HG03354 (cell line): ENCODE data around the gene SLC16A12.
"Not testable (repeated sequence)": the region's sequence is repeated elsewhere in the genome, so short reads cannot be mapped to it uniquely, and the experiment has no call there.

Source experiments
- ATAC-seq: cut with Tn5 transposase; IDR thresholded peaks from one replicate; pipeline ENCODE4 v1.9.1; 2021; ENCODE audit warnings: mild to moderate bottlenecking; ENCODE audit not compliant: unreplicated experiment, poor library complexity, severe bottlenecking

The SLC16A12 gene

GRCh38 chr10:89476150-89476549, 59.2 kb downstream of the SLC16A12 start:
- no peak for ATAC-seq

GRCh38 chr10:89475591-89475998, 59.8 kb downstream of the SLC16A12 start:
- ATAC-seq: no peak

DNA sequence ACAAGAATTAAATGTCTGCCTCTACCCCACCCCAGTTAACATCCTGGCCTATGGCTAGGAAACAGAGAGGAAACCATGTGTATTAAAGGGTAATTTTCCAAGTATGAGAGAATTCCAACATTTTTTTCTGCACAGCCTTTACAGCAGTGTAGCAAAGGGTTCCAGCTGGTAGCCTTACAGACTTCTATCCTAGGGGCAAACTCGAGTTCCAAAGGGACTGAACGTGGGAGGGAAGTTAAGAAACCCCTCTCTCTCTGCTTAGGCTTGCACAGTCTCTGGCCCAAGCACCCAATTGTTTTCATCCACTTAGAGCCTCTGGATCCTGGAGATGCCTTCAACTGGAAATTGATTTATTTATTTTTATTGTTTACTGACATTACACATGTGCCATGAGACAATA, 60.3 kb downstream of the SLC16A12 start:
- ATAC-seq: no peak

- ATAC-seq: no peak
Measured at GRCh38 chr10:89474452-89474851, 60.9 kb downstream of the SLC16A12 start.

DNA sequence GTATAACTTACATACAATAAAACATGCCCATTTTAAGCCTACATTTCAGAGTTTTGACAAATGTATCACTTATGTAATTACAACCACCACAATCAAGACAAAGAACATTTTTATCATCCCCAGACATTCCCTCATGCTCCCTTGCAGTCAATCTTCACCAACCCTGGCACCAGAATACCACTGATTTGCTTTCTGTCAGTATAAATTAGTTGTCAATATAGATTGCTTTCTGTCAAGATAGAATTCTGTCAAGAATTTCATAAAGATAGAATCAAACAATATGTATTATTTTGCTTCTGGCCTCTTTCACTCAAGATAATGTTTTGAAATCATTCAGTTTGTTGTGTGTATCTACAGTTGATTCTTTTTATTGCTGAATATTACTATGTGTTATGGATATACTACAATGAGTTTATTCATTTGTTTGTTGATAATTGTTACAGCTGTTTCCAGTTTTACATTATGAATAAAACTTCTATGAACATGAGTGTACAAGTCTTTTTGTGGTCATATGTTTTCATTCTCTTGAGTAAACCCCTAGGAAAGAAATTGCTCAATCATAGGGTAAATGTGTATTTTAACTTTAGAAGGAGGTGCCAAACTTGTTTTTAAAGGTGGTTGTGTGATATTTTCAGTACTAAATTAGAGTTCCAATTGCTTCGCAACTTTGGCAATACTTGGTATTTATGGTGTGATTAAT, 64.1 kb downstream of the SLC16A12 start:
- ATAC-seq: no peak

DNA sequence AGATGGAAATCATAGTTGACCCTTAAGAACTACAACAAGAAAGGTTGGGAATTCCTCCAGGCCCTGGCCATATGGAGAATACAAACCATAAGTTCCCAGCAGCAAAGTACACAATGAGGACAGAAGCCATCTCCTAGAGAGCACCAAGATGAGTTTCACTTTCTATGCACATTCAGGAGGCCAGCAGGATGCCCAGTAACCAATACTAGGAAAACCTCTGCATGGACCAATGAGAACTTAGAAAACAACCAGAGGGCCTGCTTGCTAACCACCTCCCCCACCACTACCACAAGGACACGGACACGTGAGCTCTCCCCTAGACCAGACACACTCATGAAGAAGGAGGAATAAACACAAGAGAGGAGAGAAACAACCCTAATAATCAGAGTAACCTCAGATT, 64.8 kb downstream of the SLC16A12 start:
- no peak for ATAC-seq

GRCh38 chr10:89469517-89469916, 65.9 kb downstream of the SLC16A12 start:
- ATAC-seq: no peak

- ATAC-seq: no peak
Measured at GRCh38 chr10:89468191-89468965, 67.0 kb downstream of the SLC16A12 start.

GRCh38 chr10:89466599-89467035, 68.8 kb downstream of the SLC16A12 start:
- no peak for ATAC-seq

DNA sequence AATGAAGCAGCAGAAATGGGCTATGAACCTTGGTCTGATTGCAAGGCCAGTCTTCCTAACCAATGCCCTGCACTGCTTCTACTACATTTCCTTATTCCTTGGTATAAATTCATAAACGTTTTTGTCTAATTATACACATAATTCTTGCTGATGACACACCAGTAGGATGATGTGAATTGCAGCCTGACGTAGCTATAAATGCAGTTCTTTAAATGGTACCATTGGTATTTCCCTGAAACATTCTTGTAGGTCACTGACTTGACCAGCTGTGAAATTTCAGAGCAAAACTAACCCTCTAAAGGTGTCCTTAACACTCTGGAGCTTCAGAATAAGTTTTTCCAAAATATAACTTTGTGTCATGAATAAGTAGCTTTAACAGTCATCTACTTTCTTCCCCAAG, 70.2 kb downstream of the SLC16A12 start:
- no peak for ATAC-seq

DNA sequence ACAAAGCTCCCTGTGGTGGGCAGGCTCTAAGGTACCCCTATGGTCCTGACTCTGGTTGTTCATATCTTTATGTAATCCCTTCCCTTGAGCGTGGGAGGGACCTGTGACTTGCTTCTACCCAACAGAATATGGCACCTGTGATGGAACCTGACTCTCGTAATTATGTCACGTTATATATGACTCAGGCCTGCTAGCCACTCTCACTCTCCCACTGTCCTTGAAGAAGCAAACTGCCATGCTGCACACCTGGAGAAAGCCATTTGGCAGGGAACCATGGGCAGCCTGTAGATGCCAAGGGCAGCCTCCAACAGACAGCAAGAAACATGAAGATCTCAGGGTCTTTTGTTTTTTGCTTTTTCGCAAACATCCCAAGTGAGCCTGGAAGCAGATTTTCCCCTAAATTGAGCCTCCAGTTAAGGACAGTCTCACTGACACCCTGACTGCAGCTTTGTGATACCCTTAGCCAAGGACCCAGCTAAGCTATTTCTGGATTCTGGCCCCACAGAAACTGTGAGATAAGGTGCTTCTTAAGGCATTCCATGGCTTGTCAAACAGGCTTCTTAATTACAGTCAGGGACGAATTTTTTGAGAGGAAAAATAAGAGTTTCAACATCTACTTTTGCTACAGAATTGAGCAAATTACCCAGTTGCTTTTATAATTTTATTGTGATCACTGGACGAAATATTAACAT, 71.4 kb downstream of the SLC16A12 start:
- ATAC-seq: no peak

- no peak for ATAC-seq
Measured at GRCh38 chr10:89458784-89459183, 76.6 kb downstream of the SLC16A12 start.

- no peak for ATAC-seq
Measured at GRCh38 chr10:89458291-89458690, 77.1 kb downstream of the SLC16A12 start.

DNA sequence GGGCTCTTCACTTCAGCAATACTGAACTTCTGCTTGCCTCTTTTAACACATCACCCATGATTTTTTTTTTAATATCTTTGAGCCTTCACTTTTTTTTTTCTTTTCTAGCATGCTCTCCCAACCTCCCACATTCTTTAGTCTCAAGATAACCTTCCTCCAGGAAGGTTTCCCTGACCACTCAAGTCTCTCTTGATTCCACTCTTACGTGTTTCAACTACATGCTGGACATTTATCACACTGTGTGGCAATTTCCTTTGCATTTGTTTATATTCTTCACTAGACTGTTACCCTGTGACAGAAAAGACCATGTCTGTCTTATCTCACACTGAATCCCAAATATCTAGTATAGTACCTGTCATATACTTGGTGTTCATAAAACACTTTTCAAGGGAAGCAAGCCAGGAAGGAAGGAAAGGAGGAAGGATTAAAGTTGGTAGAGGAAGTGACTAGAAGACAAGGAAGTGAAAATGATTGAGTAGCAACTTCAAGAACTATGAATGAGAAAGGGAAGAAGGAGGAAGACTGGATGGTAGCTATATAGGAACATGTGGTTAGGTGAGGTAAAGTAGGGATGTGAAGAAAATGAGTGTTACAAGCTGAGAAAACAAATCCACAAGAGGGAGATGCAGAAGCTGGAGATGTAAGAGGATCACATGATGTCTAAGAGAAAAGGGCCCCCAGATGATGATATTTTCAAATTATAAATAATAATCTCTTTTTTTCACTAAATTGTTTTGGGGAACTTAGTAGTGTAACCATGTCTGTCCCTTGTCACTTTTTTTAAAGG, 80.6 kb downstream of the SLC16A12 start:
- no peak for ATAC-seq

- no peak for ATAC-seq
Measured at GRCh38 chr10:89452193-89452592, 83.2 kb downstream of the SLC16A12 start.

DNA sequence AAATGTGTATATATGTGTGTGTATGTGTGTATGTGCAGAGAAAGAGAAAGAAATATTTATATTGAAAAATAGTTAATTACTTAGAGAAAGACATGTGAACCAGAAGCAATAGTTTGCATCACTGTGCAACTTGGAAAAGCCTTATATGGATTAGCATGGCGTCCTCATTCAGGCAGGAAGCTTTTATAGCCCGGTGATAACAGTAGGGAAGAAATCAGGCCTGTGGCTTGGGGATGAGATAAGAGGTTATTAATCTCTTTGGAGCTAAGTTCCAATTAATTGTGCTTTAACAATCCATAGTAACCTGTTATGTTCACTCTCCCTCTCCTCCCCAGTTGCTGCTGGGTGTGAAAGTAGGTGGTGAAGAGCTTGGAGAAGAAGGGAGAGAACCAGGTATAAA, 84.5 kb downstream of the SLC16A12 start:
- no peak for ATAC-seq

DNA sequence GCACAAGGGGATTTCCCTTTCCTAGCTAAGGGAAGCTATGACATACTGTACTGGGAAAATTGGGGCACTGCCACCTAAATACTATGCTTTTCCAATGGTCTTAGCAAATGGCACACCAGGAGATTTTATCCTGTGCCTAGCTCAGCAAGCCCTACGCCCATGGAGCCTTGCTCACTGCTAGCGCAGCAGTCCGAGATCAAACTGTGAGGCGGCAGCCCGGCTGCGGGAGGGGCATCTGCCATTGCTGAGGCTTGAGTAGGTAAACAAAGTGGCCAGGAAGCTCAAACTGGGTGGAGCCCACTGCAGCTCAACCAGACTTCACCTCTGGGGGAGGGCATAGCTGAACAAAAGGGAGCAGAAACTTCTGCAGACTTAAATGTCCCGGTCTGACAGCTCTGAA, 90.6 kb downstream of the SLC16A12 start:
- ATAC-seq: not testable (repeated sequence)

GRCh38 chr10:89442289-89442688, 93.1 kb downstream of the SLC16A12 start:
- ATAC-seq: no peak

GRCh38 chr10:89440226-89441009, 95.0 kb downstream of the SLC16A12 start:
- no peak for ATAC-seq
